Endothelial cell (in vitro differentiated cells): ENCODE measurements around the gene RRP12. TPM values are rescaled to one million over a fixed set of nuclear protein-coding genes. Genes with fewer than 3 reads are reported as not detected.
"Not testable (repeated sequence)": the region's sequence is repeated elsewhere in the genome, so short reads cannot be mapped to it uniquely, and the experiment has no call there.

Source experiments
- DNase-seq: peaks from one replicate; pipeline ENCODE4 v3.0.0; 2021; ENCODE audit warnings: low spot score
- H3K27ac Mint-ChIP-seq: one replicate; pipeline ENCODE4 v1.8.0; 2021; ENCODE audit warnings: mixed read lengths, inconsistent platforms; ENCODE audit not compliant: unreplicated experiment
- H3K27me3 Mint-ChIP-seq: one replicate; pipeline ENCODE4 v1.8.0; 2021; ENCODE audit warnings: mild to moderate bottlenecking, moderate library complexity, mixed read lengths, inconsistent platforms; ENCODE audit not compliant: unreplicated experiment
- H3K36me3 Mint-ChIP-seq: one replicate; pipeline ENCODE4 v1.8.0; 2021; ENCODE audit warnings: mild to moderate bottlenecking, low read depth, mixed read lengths, inconsistent platforms; ENCODE audit not compliant: unreplicated experiment
- H3K4me1 Mint-ChIP-seq: one replicate; pipeline ENCODE4 v1.8.0; 2021; ENCODE audit warnings: mild to moderate bottlenecking, mixed read lengths, inconsistent platforms; ENCODE audit not compliant: unreplicated experiment
- H3K4me3 Mint-ChIP-seq: one replicate; pipeline ENCODE4 v1.8.0; 2021; ENCODE audit warnings: mild to moderate bottlenecking, mixed read lengths, inconsistent platforms; ENCODE audit not compliant: unreplicated experiment
- H3K9me3 Mint-ChIP-seq: one replicate; pipeline ENCODE4 v1.8.0; 2021; ENCODE audit warnings: mixed read lengths, inconsistent platforms; ENCODE audit not compliant: unreplicated experiment
- total RNA-seq: library from RNA; stranded (reverse); fragmentation: NEBNext Ultra II Directional; extraction: Animal tissue kit (Norgen Biotek cat#: 25700); gene quantifications from one replicate; pipeline ENCODE4 v1.2.1, GENCODE V29; 2021; ENCODE audit not compliant: unreplicated experiment
- TF ChIP-seq, protein P1 (sequence below): fragments of 200-600 bp; sonication (generic); IDR thresholded peaks from one replicate; pipeline ENCODE4 v1.5.0; 2021; ENCODE audit warnings: antibody characterized with exemption; ENCODE audit not compliant: unreplicated experiment

RRP12 gene
- total RNA-seq, 1 donor from 2014 or later, result 19.5 TPM

DNA sequence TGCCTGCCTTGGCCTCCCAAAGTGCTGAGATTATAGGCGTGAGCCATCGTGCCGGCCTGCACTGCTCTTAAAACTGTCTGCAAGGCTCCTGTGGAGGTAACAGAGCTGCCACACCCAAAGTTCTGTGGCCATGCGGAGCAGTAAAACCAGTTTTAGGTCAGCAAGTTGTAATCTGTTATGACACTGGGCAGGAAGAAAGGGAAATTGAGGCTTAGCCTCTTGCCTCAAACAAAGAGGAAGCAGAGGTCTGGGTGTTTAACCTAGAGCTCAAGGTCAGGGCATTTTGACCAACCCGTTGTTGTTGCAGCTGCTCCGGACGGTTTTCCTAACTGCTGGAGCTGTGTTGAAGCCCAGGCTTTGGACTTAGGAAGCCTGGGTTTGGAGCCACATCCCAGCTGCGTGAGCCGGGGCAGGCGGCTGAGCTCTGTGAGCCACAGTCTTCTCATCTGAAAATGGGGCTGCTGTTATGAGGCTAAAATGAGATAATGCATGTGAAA lies 7.4 kb upstream of the RRP12 start:
- Mint-ChIP-seq H3K27ac (no peak overlapping the region), H3K4me1 (peaks cover 9% of the 10 kb centered on the region), H3K36me3 (no peaks in the 10 kb centered on the region), H3K9me3 (no peaks in the 10 kb centered on the region), H3K27me3 (peaks cover 1% of the 10 kb centered on the region), H3K4me3 (no peak overlapping the region)
- TF ChIP-seq, protein P1, sequence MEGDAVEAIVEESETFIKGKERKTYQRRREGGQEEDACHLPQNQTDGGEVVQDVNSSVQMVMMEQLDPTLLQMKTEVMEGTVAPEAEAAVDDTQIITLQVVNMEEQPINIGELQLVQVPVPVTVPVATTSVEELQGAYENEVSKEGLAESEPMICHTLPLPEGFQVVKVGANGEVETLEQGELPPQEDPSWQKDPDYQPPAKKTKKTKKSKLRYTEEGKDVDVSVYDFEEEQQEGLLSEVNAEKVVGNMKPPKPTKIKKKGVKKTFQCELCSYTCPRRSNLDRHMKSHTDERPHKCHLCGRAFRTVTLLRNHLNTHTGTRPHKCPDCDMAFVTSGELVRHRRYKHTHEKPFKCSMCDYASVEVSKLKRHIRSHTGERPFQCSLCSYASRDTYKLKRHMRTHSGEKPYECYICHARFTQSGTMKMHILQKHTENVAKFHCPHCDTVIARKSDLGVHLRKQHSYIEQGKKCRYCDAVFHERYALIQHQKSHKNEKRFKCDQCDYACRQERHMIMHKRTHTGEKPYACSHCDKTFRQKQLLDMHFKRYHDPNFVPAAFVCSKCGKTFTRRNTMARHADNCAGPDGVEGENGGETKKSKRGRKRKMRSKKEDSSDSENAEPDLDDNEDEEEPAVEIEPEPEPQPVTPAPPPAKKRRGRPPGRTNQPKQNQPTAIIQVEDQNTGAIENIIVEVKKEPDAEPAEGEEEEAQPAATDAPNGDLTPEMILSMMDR, result no peak
- DNase-seq, result no peak

DNA sequence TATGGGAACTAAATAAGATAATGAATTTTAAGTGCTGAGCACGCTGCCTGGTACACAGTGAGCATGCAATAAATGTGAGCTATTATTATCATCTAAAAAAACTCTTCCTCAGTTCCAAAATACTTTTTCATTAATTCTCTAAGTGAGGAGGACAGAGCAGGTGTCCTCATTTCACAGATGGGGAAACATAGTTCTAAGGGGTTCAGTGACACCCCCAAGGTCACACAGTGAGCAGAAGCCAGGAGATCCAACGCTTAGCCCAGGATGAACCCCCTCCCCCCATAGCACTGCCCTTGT lies 6.8 kb upstream of the RRP12 start:
- Mint-ChIP-seq H3K27me3 (peaks cover 1% of the 10 kb centered on the region), H3K4me3 (no peak overlapping the region), H3K36me3 (no peaks in the 10 kb centered on the region), H3K27ac (peak overlapping the region; percentile 48), H3K4me1 (peaks cover 9% of the 10 kb centered on the region), H3K9me3 (no peaks in the 10 kb centered on the region)
- DNase-seq, result no peak
- TF ChIP-seq, protein P1, result no peak

DNA sequence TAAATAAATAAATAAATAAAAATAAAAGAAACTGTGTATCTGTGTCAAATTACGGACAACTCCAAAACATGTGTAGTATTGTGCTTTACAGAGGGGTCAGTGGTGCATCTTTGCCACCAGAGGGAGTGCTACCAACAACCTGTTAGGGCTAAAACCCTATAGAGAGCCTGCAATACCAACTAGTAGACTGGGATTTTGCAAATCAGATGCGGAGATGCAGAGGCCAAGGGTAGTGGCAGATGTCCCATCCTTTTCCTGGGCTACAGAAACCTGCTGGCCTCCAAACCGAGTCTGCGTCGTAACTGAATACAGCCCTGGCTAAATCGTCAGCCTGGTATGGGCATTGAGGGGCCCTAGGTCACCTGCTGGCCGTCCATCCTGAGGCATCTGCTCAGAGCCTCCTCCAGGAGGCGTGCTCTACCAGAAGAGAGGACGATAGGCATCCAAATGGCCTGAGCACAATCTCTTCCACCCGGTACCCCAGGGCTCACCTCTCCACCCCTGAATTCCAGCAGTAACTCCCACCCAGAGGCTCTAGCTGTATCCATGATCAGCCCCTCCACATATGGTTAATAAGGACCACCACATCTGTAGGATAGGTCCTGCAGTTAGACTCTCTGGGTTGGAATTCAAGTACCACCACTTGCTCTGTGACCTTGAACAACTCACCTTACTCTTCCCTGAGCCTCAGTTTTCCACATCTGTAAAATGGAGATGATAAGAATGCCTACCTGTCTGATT lies 6.2 kb upstream of the RRP12 start:
- DNase-seq, result peak; percentile 68
- no peaks in the 10 kb centered on the region for H3K36me3 Mint-ChIP-seq
- H3K4me3 Mint-ChIP-seq, result peak overlapping the region; percentile 56
- peak overlapping the region; percentile 48 for H3K27ac Mint-ChIP-seq
- H3K4me1 Mint-ChIP-seq, result peaks cover 9% of the 10 kb centered on the region
- peaks cover 1% of the 10 kb centered on the region for H3K27me3 Mint-ChIP-seq
- no peaks in the 10 kb centered on the region for H3K9me3 Mint-ChIP-seq
- TF ChIP-seq, protein P1, result peak; percentile 77

GRCh38 chr10:97406483-97406882 lies 5.3 kb upstream of the RRP12 start:
- not testable (repeated sequence) for H3K4me1 Mint-ChIP-seq, H3K27me3 Mint-ChIP-seq, H3K9me3 Mint-ChIP-seq, H3K4me3 Mint-ChIP-seq, H3K27ac Mint-ChIP-seq, DNase-seq, H3K36me3 Mint-ChIP-seq

GRCh38 chr10:97406064-97406463 lies 4.9 kb upstream of the RRP12 start:
- TF ChIP-seq, protein P1, result no peak
- Mint-ChIP-seq H3K27me3 (peaks cover 8% of the 10 kb centered on the region), H3K4me3 (no peak overlapping the region), H3K9me3 (no peaks in the 10 kb centered on the region), H3K4me1 (peaks cover 13% of the 10 kb centered on the region), H3K27ac (peak overlapping the region; percentile 86), H3K36me3 (no peaks in the 10 kb centered on the region)
- DNase-seq, result no peak
